Measurements from ENCODE around the gene ARHGAP26.
"Not testable (repeated sequence)": the region's sequence is repeated elsewhere in the genome, so short reads cannot be mapped to it uniquely, and the experiment has no call there.

Gene ARHGAP26

GRCh38 chr5:143101725-143102386, 331.7 kb downstream of the ARHGAP26 start:
- peak; percentile 80 to 87 for ATAC-seq

GRCh38 chr5:143102411-143102810, 332.2 kb downstream of the ARHGAP26 start:
- ATAC-seq, result no peak

GRCh38 chr5:143105216-143105905, 335.2 kb downstream of the ARHGAP26 start:
- ATAC-seq, result no peak

- no peak for ATAC-seq
These were observed 336.0 kb downstream of the ARHGAP26 start for GRCh38 chr5:143106174-143106573.

GRCh38 chr5:143108498-143109128, 338.4 kb downstream of the ARHGAP26 start:
- ATAC-seq, result no peak

- no peak for ATAC-seq
These were observed 340.4 kb downstream of the ARHGAP26 start for GRCh38 chr5:143110591-143110990.

GRCh38 chr5:143111799-143112198, 341.6 kb downstream of the ARHGAP26 start:
- no peak for ATAC-seq

GRCh38 chr5:143113461-143113860, 343.3 kb downstream of the ARHGAP26 start:
- ATAC-seq, result no peak

GRCh38 chr5:143114481-143114880, 344.3 kb downstream of the ARHGAP26 start:
- ATAC-seq, result no peak

- ATAC-seq, result no peak
These were observed 345.2 kb downstream of the ARHGAP26 start for GRCh38 chr5:143115381-143115780.

GRCh38 chr5:143116814-143117213, 346.6 kb downstream of the ARHGAP26 start:
- ATAC-seq, result no peak

GRCh38 chr5:143117821-143118220, 347.6 kb downstream of the ARHGAP26 start:
- ATAC-seq, result no peak

- no peak for ATAC-seq
These were observed 348.0 kb downstream of the ARHGAP26 start for GRCh38 chr5:143118222-143118621.

- ATAC-seq, result not testable (repeated sequence)
These were observed 348.6 kb downstream of the ARHGAP26 start for GRCh38 chr5:143118818-143119217.

- no peak for ATAC-seq
These were observed 349.2 kb downstream of the ARHGAP26 start for GRCh38 chr5:143119291-143119769.

GRCh38 chr5:143119881-143120341, 349.7 kb downstream of the ARHGAP26 start:
- no peak for ATAC-seq

GRCh38 chr5:143120460-143121134, 350.4 kb downstream of the ARHGAP26 start:
- no peak for ATAC-seq

GRCh38 chr5:143121135-143121475, 350.9 kb downstream of the ARHGAP26 start:
- ATAC-seq, result no peak

GRCh38 chr5:143124593-143124992, 354.4 kb downstream of the ARHGAP26 start:
- ATAC-seq, result no peak

- no peak for ATAC-seq
These were observed 356.2 kb downstream of the ARHGAP26 start for GRCh38 chr5:143126174-143127019.

GRCh38 chr5:143128412-143129071, 358.4 kb downstream of the ARHGAP26 start:
- no peak for ATAC-seq

GRCh38 chr5:143129203-143129602, 359.0 kb downstream of the ARHGAP26 start:
- no peak for ATAC-seq
